Measurements from ENCODE around the gene CABLES2.

The CABLES2 gene

GRCh38 chr20:62404112-62404665, 2.9 kb downstream of the CABLES2 start:
- no peak for DNase-seq (ENCODE audit: low spot score)

GRCh38 chr20:62403331-62403730, 3.8 kb downstream of the CABLES2 start:
- no peak for DNase-seq (ENCODE audit: low spot score)

DNA sequence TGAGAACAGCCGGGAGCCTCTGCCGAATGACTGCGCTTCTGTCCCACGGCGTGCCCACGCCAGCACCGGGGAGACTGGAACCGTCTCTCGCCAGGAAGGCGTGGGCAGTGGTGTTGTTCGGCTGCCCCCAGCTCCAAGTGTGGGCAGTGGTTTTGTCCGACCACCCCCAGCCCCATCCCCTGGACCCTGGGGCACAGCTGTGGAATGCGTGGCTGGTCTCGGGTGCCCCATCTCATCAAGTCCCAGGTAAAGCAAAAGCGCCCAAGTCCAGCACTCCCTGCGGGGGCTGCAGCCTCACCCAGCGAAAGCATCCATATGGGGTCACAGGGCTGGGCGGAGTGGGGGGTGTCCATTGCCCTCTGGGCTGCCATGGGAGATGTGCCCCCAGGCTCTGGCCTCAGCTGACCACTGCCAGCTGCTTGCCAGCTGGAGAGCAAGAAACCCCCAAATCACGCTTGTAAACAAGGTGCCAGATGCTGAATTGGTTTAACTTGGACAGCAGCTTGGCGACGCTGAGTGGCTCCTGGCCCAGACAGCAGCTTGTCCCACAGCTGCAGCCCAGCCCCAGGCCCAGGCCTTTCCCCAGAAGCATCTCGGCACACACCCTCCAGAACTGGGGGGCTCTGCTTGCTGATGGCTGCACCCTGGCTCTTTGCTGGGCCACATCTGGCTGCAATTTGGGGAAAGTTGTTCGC, 4.5 kb downstream of the CABLES2 start:
- DNase-seq (ENCODE audit: low spot score), result no peak

GRCh38 chr20:62401331-62401779, 5.7 kb downstream of the CABLES2 start:
- no peak for DNase-seq (ENCODE audit: low spot score)

DNA sequence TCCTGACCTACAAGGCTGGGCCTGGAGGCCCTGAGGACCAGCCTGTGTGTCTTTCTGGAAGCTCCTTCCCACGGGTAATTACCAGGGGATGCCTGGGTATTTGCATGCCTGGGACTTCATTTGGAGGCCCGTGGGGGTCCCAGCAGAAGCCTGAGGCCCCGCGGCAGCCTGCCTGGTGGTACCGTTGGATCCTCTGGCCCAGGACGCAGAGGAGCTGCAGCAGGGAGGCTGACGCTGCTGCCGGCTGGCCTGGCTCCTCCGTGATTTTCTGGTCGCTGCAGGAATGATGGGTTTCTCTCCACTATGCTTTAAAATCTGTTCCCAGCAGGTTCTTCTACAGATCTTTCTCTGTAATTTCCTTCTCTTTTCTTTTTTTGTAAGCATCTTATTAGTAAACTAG, 6.5 kb downstream of the CABLES2 start:
- DNase-seq (ENCODE audit: low spot score), result no peak

DNA sequence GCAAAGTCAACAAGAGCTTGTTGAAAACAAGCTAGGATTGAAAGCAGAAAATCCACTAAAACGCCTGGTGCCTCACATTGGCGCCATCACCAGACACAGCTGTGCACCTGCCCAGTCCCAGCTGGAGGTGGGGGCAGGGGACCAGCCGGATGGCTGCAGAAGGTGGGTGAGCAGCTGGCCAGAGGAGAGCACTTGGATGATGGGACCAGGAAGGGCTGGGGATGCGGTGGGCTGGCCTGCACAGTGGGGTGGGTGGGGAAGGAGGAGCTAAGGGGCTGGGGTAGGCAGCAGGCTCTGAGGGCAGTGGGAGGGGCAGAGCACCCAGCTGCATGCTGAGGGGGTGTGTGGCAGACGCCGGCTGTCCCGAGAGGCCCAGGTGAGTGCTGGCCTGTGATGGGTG, 7.1 kb downstream of the CABLES2 start:
- DNase-seq (ENCODE audit: low spot score), result no peak

GRCh38 chr20:62398120-62398821, 8.8 kb downstream of the CABLES2 start:
- no peak for DNase-seq (ENCODE audit: low spot score)

DNA sequence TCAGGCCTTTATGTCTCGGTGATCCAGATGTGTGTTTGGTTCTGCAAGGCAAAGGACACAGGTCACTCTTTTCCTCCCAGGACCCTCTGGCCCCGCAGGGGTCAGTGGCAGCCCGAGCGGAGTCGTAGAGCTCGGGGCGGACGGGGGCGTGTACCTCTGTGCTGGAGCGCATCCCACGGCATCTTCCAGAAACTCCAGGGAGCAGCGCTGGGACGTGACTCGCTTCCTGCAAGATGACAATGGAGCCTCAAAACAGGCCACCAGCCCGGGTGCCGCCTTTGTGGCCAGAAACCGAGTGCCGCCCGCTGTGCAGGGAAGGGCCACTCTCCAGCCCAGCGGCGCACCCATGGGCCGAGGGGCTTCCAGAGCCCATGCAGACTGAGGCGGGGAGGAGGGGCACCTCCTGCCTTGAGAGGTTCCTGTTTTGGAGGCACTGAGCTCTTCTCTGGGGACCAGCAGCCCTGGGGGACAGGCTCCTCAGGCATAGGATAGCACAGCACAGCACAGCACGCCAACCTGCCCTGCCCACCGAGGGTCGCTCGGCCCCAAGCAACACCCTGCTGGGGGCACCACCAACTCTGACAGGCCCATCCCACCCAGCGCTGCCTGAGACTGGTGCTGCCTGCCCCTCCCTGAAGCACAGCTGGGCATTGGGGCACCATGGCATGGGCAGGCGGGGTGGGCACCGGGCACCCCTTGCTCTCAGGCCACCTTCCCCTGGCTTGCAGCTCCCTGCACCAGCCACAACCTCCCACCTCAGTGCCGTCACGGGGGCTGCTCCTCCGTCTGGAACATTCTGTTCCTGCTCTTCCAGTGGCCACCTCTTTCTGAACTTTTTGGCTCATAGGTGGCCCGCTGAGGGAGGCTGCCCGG, 10.5 kb downstream of the CABLES2 start:
- no peak for DNase-seq (ENCODE audit: low spot score)

DNA sequence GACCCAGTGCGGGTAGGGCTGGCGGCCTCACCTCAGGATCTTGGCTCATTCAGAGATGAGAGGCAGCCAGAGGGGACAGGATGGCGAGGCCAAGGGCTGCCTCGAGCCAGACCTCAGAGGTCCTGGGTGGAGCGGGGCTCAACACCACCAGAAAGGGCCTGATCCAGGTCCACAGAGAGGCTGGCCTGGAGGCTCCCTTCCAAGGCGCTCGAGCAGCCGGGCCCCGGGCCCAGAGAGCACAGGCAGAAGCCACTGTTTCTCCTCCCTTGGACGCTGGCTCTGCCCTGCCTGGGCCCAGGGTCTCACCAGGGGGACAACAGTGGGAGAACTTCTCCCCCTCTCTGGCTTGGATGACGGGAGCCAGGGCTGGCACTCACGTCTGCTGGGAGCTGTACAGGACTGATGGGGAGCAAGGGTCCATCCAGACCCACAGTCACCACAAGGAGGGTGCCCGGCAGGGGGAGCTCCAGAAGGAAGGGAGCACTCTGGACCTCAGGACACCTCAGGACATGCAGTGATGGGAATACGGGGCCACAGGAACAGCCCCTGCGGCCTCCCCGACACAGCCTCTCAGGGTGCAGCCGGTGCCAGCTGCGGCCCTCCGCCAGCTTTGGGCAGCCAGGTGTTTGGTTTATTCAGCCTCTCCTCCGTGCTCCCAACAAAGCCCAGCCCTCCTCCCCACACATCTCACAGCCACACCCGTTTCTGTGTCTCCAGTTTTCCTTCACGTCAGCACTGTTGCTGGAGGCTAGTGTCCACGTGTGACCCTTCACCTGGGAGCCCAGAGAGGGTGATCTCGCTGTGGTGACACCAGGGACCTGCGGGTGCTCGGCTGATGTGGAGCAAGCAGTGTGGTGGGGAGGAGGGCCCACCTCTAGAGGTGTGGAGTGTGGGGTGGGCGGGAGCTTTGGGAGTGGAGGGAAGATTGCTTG, 11.5 kb downstream of the CABLES2 start:
- no peak for DNase-seq (ENCODE audit: low spot score)

GRCh38 chr20:62394248-62395245, 12.5 kb downstream of the CABLES2 start:
- DNase-seq (ENCODE audit: low spot score), result no peak

GRCh38 chr20:62393830-62394229, 13.3 kb downstream of the CABLES2 start:
- no peak for DNase-seq (ENCODE audit: low spot score)

GRCh38 chr20:62393335-62393665, 13.8 kb downstream of the CABLES2 start:
- no peak for DNase-seq (ENCODE audit: low spot score)

GRCh38 chr20:62392621-62393334, 14.3 kb downstream of the CABLES2 start:
- no peak for DNase-seq (ENCODE audit: low spot score)

DNA sequence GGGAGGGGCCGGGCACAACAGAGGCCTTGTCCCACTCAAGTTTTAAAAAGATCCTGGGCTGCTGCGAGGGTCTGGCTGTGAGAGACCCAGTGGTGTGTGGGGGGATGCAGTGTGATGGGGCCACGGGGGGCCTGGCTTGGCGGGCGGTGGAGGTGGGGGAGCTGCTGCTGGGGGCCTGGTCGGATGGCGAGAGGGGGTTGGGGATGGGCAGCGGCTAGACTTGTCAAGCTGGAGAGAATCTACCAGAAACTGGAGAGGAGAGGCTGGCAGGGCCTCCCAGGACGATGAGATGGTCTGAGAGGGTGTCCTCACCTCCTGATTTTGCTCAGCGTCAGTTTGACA, 15.0 kb downstream of the CABLES2 start:
- DNase-seq (ENCODE audit: low spot score), result no peak

GRCh38 chr20:62391165-62392076, 15.7 kb downstream of the CABLES2 start:
- DNase-seq (ENCODE audit: low spot score), result no peak

GRCh38 chr20:62390317-62391164, 16.5 kb downstream of the CABLES2 start:
- DNase-seq (ENCODE audit: low spot score), result no peak

DNA sequence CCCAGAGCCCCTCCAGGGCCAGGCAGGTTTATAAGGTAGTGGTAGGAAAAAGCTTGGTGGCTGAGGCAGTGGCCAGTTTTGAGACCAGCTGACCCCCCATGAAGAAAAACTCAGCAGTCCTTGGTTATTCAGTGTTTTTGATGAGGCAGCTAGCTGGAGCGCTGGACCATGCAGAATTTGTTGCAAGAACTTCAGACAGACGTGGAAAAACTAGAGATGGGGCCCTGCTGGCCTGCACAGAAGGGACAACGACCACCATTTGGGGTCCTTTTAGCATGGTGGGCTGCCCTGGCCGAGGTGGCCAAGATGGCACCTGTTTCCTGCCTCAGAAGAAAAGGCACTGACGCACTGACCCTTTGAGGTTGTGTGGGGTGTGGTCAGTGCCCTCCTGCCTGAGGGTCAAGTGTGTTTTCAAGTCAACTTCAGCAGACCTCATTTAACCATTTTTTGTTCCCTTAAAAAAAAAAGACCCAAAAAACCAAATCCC, 17.4 kb downstream of the CABLES2 start:
- no peak for DNase-seq (ENCODE audit: low spot score)

All from CD4-positive, alpha-beta T cell treated with Interleukin-2 at 100 ng/mL for 4 hours (primary cell).